Glomerular visceral epithelial cell (primary cell): ENCODE measurements around the gene SMIM14.

ENCODE experiments used
- DNase-seq: peaks from one replicate; pipeline ENCODE4 v3.0.0-alpha.2; 2016; ENCODE audit errors: extremely low spot score

SMIM14 gene

GRCh38 chr4:39498727-39499020, 140.0 kb downstream of the SMIM14 start:
- DNase-seq = no peak

- no peak for DNase-seq
Measured at GRCh38 chr4:39497909-39498726, 140.5 kb downstream of the SMIM14 start.
